ENCODE data around the gene MDGA2. TPM values are rescaled to one million over a fixed set of nuclear protein-coding genes. Genes with fewer than 3 reads are reported as not detected.

The MDGA2 gene
- total RNA-seq, 2 donors from 2014 or later, result 0.82 to 8.8 TPM

- H3K4me1 ChIP-seq (ENCODE audit: control insufficient read depth, insufficient read depth, low read length), result no peaks in the 10 kb centered on the region
- no peak overlapping the region for H3K4me3 ChIP-seq (ENCODE audit: low read length)
- Mint-ChIP-seq H3K9me3 (peaks cover 6% of the 10 kb centered on the region), H3K4me1 (no peaks in the 10 kb centered on the region), H3K27ac (no peak overlapping the region), H3K36me3 (ENCODE audit: low read depth) (no peaks in the 10 kb centered on the region), H3K4me3 (no peak overlapping the region), H3K27me3 (ENCODE audit: insufficient read depth) (peaks cover 46% of the 10 kb centered on the region)
- no peaks in the 10 kb centered on the region for H3K36me3 ChIP-seq (ENCODE audit: control insufficient read depth, insufficient read depth, low read length)
- peaks cover 10% of the 10 kb centered on the region for H3K27me3 ChIP-seq (ENCODE audit: control insufficient read depth, insufficient read depth, low read length, poor library complexity, severe bottlenecking)
- 89 to 100% methylated on average over 1 to 21 of the region's 28 CpGs for WGBS, 2 experiments (ENCODE audit: insufficient coverage in 1 of 2, insufficient read length in 1 of 2)
- no peak for TF ChIP-seq CTCF (conservative IDR thresholded peaks at IDR 0.05)
- H3K27ac ChIP-seq (ENCODE audit: low read depth, low read length), result no peak overlapping the region
- no peak for DNase-seq
- no peak overlapping the region for H3K9ac ChIP-seq (ENCODE audit: extremely low read depth, low read length, poor library complexity, severe bottlenecking)
- no peaks in the 10 kb centered on the region for H3K9me3 ChIP-seq (ENCODE audit: control insufficient read depth, low read length)
Observed at GRCh38 chr14:47665337-47666134, 9.9 kb downstream of the MDGA2 start.

GRCh38 chr14:47662466-47662865, 12.9 kb downstream of the MDGA2 start:
- H3K4me3 Mint-ChIP-seq, result no peak overlapping the region
- peaks cover 6% of the 10 kb centered on the region for H3K9me3 Mint-ChIP-seq
- no peak overlapping the region for H3K4me3 ChIP-seq (ENCODE audit: low read length)
- H3K27me3 ChIP-seq (ENCODE audit: control insufficient read depth, insufficient read depth, low read length, poor library complexity, severe bottlenecking), result no peaks in the 10 kb centered on the region
- no peak for TF ChIP-seq CTCF (conservative IDR thresholded peaks at IDR 0.05)
- no peak overlapping the region for H3K27ac Mint-ChIP-seq
- H3K9ac ChIP-seq (ENCODE audit: extremely low read depth, low read length, poor library complexity, severe bottlenecking), result no peak overlapping the region
- WGBS, 2 experiments (ENCODE audit: insufficient coverage in 1 of 2, insufficient read length in 1 of 2), result 86 to 94% methylated on average over 2 of the region's 2 CpGs
- no peaks in the 10 kb centered on the region for H3K4me1 ChIP-seq (ENCODE audit: control insufficient read depth, insufficient read depth, low read length)
- no peaks in the 10 kb centered on the region for H3K36me3 ChIP-seq (ENCODE audit: control insufficient read depth, insufficient read depth, low read length)
- no peaks in the 10 kb centered on the region for H3K36me3 Mint-ChIP-seq (ENCODE audit: low read depth)
- H3K4me1 Mint-ChIP-seq, result no peaks in the 10 kb centered on the region
- no peaks in the 10 kb centered on the region for H3K9me3 ChIP-seq (ENCODE audit: control insufficient read depth, low read length)
- no peak overlapping the region for H3K27ac ChIP-seq (ENCODE audit: low read depth, low read length)
- H3K27me3 Mint-ChIP-seq (ENCODE audit: insufficient read depth), result peaks cover 30% of the 10 kb centered on the region
- DNase-seq, result no peak

GRCh38 chr14:47660158-47660557, 15.2 kb downstream of the MDGA2 start:
- no peak overlapping the region for H3K4me3 ChIP-seq (ENCODE audit: low read length)
- peaks cover 25% of the 10 kb centered on the region for H3K27me3 Mint-ChIP-seq (ENCODE audit: insufficient read depth)
- no peak overlapping the region for H3K27ac Mint-ChIP-seq
- no peaks in the 10 kb centered on the region for H3K9me3 ChIP-seq (ENCODE audit: control insufficient read depth, low read length)
- no peaks in the 10 kb centered on the region for H3K36me3 Mint-ChIP-seq (ENCODE audit: low read depth)
- DNase-seq, result no peak
- H3K4me1 Mint-ChIP-seq, result no peaks in the 10 kb centered on the region
- H3K27ac ChIP-seq (ENCODE audit: low read depth, low read length), result no peak overlapping the region
- H3K9me3 Mint-ChIP-seq, result no peaks in the 10 kb centered on the region
- H3K4me3 Mint-ChIP-seq, result no peak overlapping the region
- H3K4me1 ChIP-seq (ENCODE audit: control insufficient read depth, insufficient read depth, low read length), result no peaks in the 10 kb centered on the region
- TF ChIP-seq CTCF (conservative IDR thresholded peaks at IDR 0.05), result no peak
- H3K9ac ChIP-seq (ENCODE audit: extremely low read depth, low read length, poor library complexity, severe bottlenecking), result no peak overlapping the region
- WGBS, 2 experiments (ENCODE audit: insufficient coverage in 1 of 2, insufficient read length in 1 of 2), result 94% methylated on average over 2 of the region's 2 CpGs; no CpG with 5 or more reads in 1 of the 2 experiments
- H3K27me3 ChIP-seq (ENCODE audit: control insufficient read depth, insufficient read depth, low read length, poor library complexity, severe bottlenecking), result no peaks in the 10 kb centered on the region
- H3K36me3 ChIP-seq (ENCODE audit: control insufficient read depth, insufficient read depth, low read length), result no peaks in the 10 kb centered on the region
